Activated CD8-positive, alpha-beta memory T cell treated with anti-CD3 and anti-CD28 coated beads for 36 hours (primary cell): ENCODE data around the gene MAP7D3. TPM values are rescaled to one million over a fixed set of nuclear protein-coding genes. Genes with fewer than 3 reads are reported as not detected.
"Not testable (repeated sequence)": the region's sequence is repeated elsewhere in the genome, so short reads cannot be mapped to it uniquely, and the experiment has no call there.

Source experiments
- CTCF ChIA-PET: fragments of 350-600 bp; sonication (Branson Sonifier 250); formaldehyde crosslinking; loops from one replicate; lab custom pipeline; 2021; ENCODE audit warnings: antibody characterized with exemption; lab: Charles Lee
- POLR2A ChIA-PET: fragments of 350-600 bp; sonication (Branson Sonifier 250); formaldehyde crosslinking; loops from one replicate; lab custom pipeline; 2021; ENCODE audit warnings: antibody characterized with exemption; lab: Charles Lee
- total RNA-seq, 2 experiments: library from RNA; stranded (reverse); gene quantifications; one replicate each; pipeline ENCODE4 v1.2.3, GENCODE V29; 2021

The MAP7D3 gene
- total RNA-seq, 2 experiments from 2014 or later = 19.5 to 21.6 TPM

- ChIA-PET CTCF (no interaction called here), POLR2A (no interaction called here)
Observed at GRCh38 chrX:136191171-136191570, 60.0 kb downstream of the MAP7D3 start.

- CTCF ChIA-PET = no interaction called here
- POLR2A ChIA-PET = no interaction called here
Observed at GRCh38 chrX:136190038-136190713, 61.0 kb downstream of the MAP7D3 start.

GRCh38 chrX:136189222-136189621 is 62.0 kb downstream of the MAP7D3 start:
- CTCF ChIA-PET = no interaction called here
- POLR2A ChIA-PET = no interaction called here

GRCh38 chrX:136186023-136186413 is 65.2 kb downstream of the MAP7D3 start:
- ChIA-PET POLR2A (no interaction called here), CTCF (no interaction called here)

- CTCF ChIA-PET = no interaction called here
- POLR2A ChIA-PET = no interaction called here
Observed at GRCh38 chrX:136185401-136186022, 65.7 kb downstream of the MAP7D3 start.

GRCh38 chrX:136183917-136184316 is 67.3 kb downstream of the MAP7D3 start:
- POLR2A ChIA-PET = no interaction called here
- CTCF ChIA-PET = no interaction called here

GRCh38 chrX:136183172-136183571 is 68.0 kb downstream of the MAP7D3 start:
- CTCF ChIA-PET = no interaction called here
- POLR2A ChIA-PET = no interaction called here

- ChIA-PET CTCF (no interaction called here), POLR2A (no interaction called here)
Observed at GRCh38 chrX:136182414-136182813, 68.8 kb downstream of the MAP7D3 start.

GRCh38 chrX:136179133-136179532 is 72.1 kb downstream of the MAP7D3 start:
- CTCF ChIA-PET = no interaction called here
- POLR2A ChIA-PET = no interaction called here

- CTCF ChIA-PET = no interaction called here
- POLR2A ChIA-PET = no interaction called here
Observed at GRCh38 chrX:136176399-136176825, 74.8 kb downstream of the MAP7D3 start.

GRCh38 chrX:136171420-136171819 is 79.8 kb downstream of the MAP7D3 start:
- ChIA-PET CTCF (no interaction called here), POLR2A (no interaction called here)

- CTCF ChIA-PET = no interaction called here
- POLR2A ChIA-PET = no interaction called here
Observed at GRCh38 chrX:136170139-136170800, 80.9 kb downstream of the MAP7D3 start.

GRCh38 chrX:136168929-136169735 is 82.1 kb downstream of the MAP7D3 start:
- POLR2A ChIA-PET = no interaction called here
- CTCF ChIA-PET = no interaction called here

GRCh38 chrX:136167989-136168388 is 83.2 kb downstream of the MAP7D3 start:
- CTCF ChIA-PET, POLR2A ChIA-PET: not testable (repeated sequence)

GRCh38 chrX:136166221-136166855 is 84.9 kb downstream of the MAP7D3 start:
- CTCF ChIA-PET = no interaction called here

GRCh38 chrX:136165406-136165805 is 85.8 kb downstream of the MAP7D3 start:
- CTCF ChIA-PET = no interaction called here
- POLR2A ChIA-PET = no interaction called here

More at GRCh38 chrX:136166221-136166855, 84.9 kb downstream of the MAP7D3 start:
- POLR2A ChIA-PET = no interaction called here

GRCh38 chrX:136163689-136164088 is 87.5 kb downstream of the MAP7D3 start:
- POLR2A ChIA-PET = no interaction called here
- CTCF ChIA-PET = interaction anchor here (2.4 kb wide), 1 partner anchor 135 kb away, joined by 17 read pairs; no protein-coding TSS in a partner anchor
